HG03064 (cell line): ENCODE results near the gene IFRD2.

Experiments used
- ATAC-seq: cut with Tn5 transposase; IDR thresholded peaks from one replicate; pipeline ENCODE4 v1.9.1; 2021; ENCODE audit warnings: low read depth; ENCODE audit not compliant: unreplicated experiment

The IFRD2 gene

GRCh38 chr3:50303013-50303815 is 11.0 kb upstream of the IFRD2 start, which contains the start of gene HYAL1:
HYAL1 (minus strand) TSS chr3:50303574; CDS start chr3:50302956, 618 bp downstream.
- ATAC-seq, result no peak

GRCh38 chr3:50302095-50303012 is 10.1 kb upstream of the IFRD2 start:
- ATAC-seq, result no peak

GRCh38 chr3:50300681-50301254 is 8.5 kb upstream of the IFRD2 start:
- ATAC-seq, result no peak

GRCh38 chr3:50299929-50300680 is 7.9 kb upstream of the IFRD2 start:
- no peak for ATAC-seq

GRCh38 chr3:50299638-50299928 is 7.4 kb upstream of the IFRD2 start:
- no peak for ATAC-seq

GRCh38 chr3:50298836-50299637 is 6.8 kb upstream of the IFRD2 start, which contains the start of the genes HYAL3 and NAA80:
HYAL3 (minus strand) TSS chr3:50299405; CDS start chr3:50295602, 3,803 bp downstream.
NAA80 (minus strand) TSS chr3:50299405; CDS start chr3:50297463, 1,942 bp downstream.
- peak; percentile 80 for ATAC-seq

GRCh38 chr3:50297896-50298725 is 5.9 kb upstream of the IFRD2 start:
- no peak for ATAC-seq

- ATAC-seq, result no peak
These were observed 5.2 kb upstream of the IFRD2 start for GRCh38 chr3:50297384-50297775.

- ATAC-seq, result no peak
These were observed 4.6 kb upstream of the IFRD2 start for GRCh38 chr3:50296721-50297383.

- no peak for ATAC-seq
These were observed 3.6 kb upstream of the IFRD2 start for GRCh38 chr3:50295553-50296431.

GRCh38 chr3:50294492-50295403 is 2.5 kb upstream of the IFRD2 start:
- no peak for ATAC-seq

GRCh38 chr3:50294089-50294488 is 1.9 kb upstream of the IFRD2 start:
- no peak for ATAC-seq

- no peak for ATAC-seq
These were observed 1.0 kb upstream of the IFRD2 start for GRCh38 chr3:50293079-50293801.

- no peak for ATAC-seq
These were observed 2.0 kb downstream of the IFRD2 start for GRCh38 chr3:50290161-50290641.

- ATAC-seq, result no peak
These were observed 3.1 kb downstream of the IFRD2 start for GRCh38 chr3:50289130-50289529.
